Endothelial cell of umbilical vein (primary cell): ENCODE data around the gene BCL11B. TPM values are rescaled to one million over a fixed set of nuclear protein-coding genes. Genes with fewer than 3 reads are reported as not detected.
A peak's percentile ranks its signal among the peaks of the same experiment; 100 is the strongest.

Experiments used
- BruUV-seq: library from RNA; stranded (reverse); fragments of 400-500 nt; replicated peaks from 2 replicates; lab custom pipeline; 2021; lab: Mats Ljungman, UMichigan
- CTCF ChIA-PET: fragments of 300-600, 350-600 bp; sonication (Branson Sonifier 250); formaldehyde crosslinking; loops from one replicate; lab custom pipeline; 2021; ENCODE audit warnings: antibody characterized with exemption, inconsistent platforms; lab: Charles Lee
- POLR2A ChIA-PET: fragments of 300-600, 350-600 bp; sonication (Branson Sonifier 250); formaldehyde crosslinking; loops from one replicate; lab custom pipeline; 2021; ENCODE audit warnings: antibody characterized with exemption, inconsistent platforms; lab: Charles Lee
- DNase-seq: peaks from one replicate; pipeline ENCODE4 v3.0.0-alpha.2; 2011; ENCODE audit warnings: low read depth, low spot score
- FAIRE-seq: peaks from 2 replicates; lab custom pipeline; 2011; peaks lifted over from hg19 to GRCh38; lab: Jason Lieb, UNC
- H2AFZ ChIP-seq: 2 replicates; pipeline ENCODE4 v1.6.0; 2012; ENCODE audit warnings: low read depth, low read length, control low read depth, inconsistent platforms
- H3K27ac ChIP-seq: 2 replicates; pipeline ENCODE4 v1.5.1; 2011; ENCODE audit warnings: low read depth, mild to moderate bottlenecking, control low read depth, low read length, moderate library complexity; ENCODE audit not compliant: insufficient read depth
- H3K27me3 ChIP-seq, 2 experiments: 2 replicates each; pipeline versions ENCODE4 v1.6.0 to v1.6.1; 2011; ENCODE audit warnings: low read length in 2 of 2, mixed read lengths in 1 of 2; ENCODE audit not compliant: control insufficient read depth in 2 of 2, insufficient read depth in 2 of 2
- H3K36me3 ChIP-seq, 2 experiments: 2 replicates in 1 of 2; 3 replicates in 1 of 2; pipeline ENCODE4 v1.5.1; 2011; ENCODE audit warnings: low read length in 2 of 2, mild to moderate bottlenecking in 1 of 2, moderate library complexity in 1 of 2; ENCODE audit not compliant: control insufficient read depth in 2 of 2, insufficient read depth in 2 of 2; ENCODE audit errors: extremely low read depth in 1 of 2
- H3K4me1 ChIP-seq: 3 replicates; pipeline ENCODE4 v1.5.1; 2011; ENCODE audit warnings: mild to moderate bottlenecking, low read length; ENCODE audit not compliant: control insufficient read depth, insufficient read depth; ENCODE audit errors: extremely low read depth
- H3K4me2 ChIP-seq: 2 replicates; pipeline ENCODE4 v1.6.1; 2011; ENCODE audit warnings: low read length, control low read depth, mixed read lengths; ENCODE audit not compliant: insufficient read depth
- H3K4me3 ChIP-seq, 3 experiments: fragments of 200-600 bp in 1 of 3; sonication (generic), shearing (Covaris generic) in 1 of 3; replicated peaks in 1 of 3; 2 replicates each; pipeline ENCODE4 v1.5.1; 2011 to 2016; ENCODE audit warnings: control low read depth in 3 of 3, low read length in 3 of 3, mild to moderate bottlenecking in 2 of 3, inconsistent platforms in 1 of 3, low read depth in 1 of 3, moderate library complexity in 1 of 3; ENCODE audit not compliant: insufficient read depth in 1 of 3
- H3K79me2 ChIP-seq: 2 replicates; pipeline ENCODE4 v1.6.0; 2012; ENCODE audit warnings: low read length, inconsistent platforms; ENCODE audit not compliant: control insufficient read depth, insufficient read depth
- H3K9ac ChIP-seq: replicated peaks from 2 replicates; pipeline ENCODE3; 2011; ENCODE audit warnings: low read length, control low read depth; ENCODE audit not compliant: insufficient read depth; ENCODE audit errors: extremely low read depth
- H3K9me1 ChIP-seq: replicated peaks from 3 replicates; pipeline ENCODE4 v1.6.0; 2011; ENCODE audit warnings: mild to moderate bottlenecking, low read length; ENCODE audit not compliant: control insufficient read depth, insufficient read depth; ENCODE audit errors: extremely low read depth
- H3K9me3 ChIP-seq: replicated peaks from 2 replicates; pipeline ENCODE4 v1.5.1; 2012; ENCODE audit warnings: low read length, inconsistent platforms; ENCODE audit not compliant: control insufficient read depth, insufficient read depth
- H4K20me1 ChIP-seq: replicated peaks from 2 replicates; pipeline ENCODE3; 2011; ENCODE audit warnings: mild to moderate bottlenecking, low read length; ENCODE audit not compliant: control insufficient read depth, insufficient read depth; ENCODE audit errors: extremely low read depth
- EZH2 ChIP-seq: IDR thresholded peaks from 2 replicates; pipeline ENCODE4 v1.6.1; 2012; ENCODE audit warnings: borderline replicate concordance, low read depth, mild to moderate bottlenecking, moderate library complexity, low read length, inconsistent platforms; ENCODE audit not compliant: severe bottlenecking
- FOS ChIP-seq: IDR thresholded peaks from 2 replicates; pipeline ENCODE4 v1.6.1; 2011; ENCODE audit warnings: mild to moderate bottlenecking, low read length, moderate library complexity, borderline replicate concordance; ENCODE audit not compliant: insufficient read depth
- GATA2 ChIP-seq: IDR thresholded peaks from 2 replicates; pipeline ENCODE4 v1.7.0; 2011; ENCODE audit warnings: low read depth, mild to moderate bottlenecking, moderate library complexity, mixed read lengths, low read length; ENCODE audit not compliant: insufficient read length, insufficient read depth
- JUN ChIP-seq: IDR thresholded peaks from 2 replicates; pipeline ENCODE4 v1.6.1; 2011; ENCODE audit warnings: borderline replicate concordance, low read depth; ENCODE audit not compliant: insufficient read length, insufficient read depth
- MYC ChIP-seq: IDR thresholded peaks from one replicate; pipeline ENCODE4 v1.6.1; 2011; ENCODE audit warnings: mild to moderate bottlenecking, low read depth, low read length
- POLR2A ChIP-seq: IDR thresholded peaks from 2 replicates; pipeline ENCODE4 v1.6.1; 2012; ENCODE audit warnings: low read depth, mild to moderate bottlenecking, control low read depth, low read length
- POLR2AphosphoS5 ChIP-seq: IDR thresholded peaks from 2 replicates; pipeline ENCODE4 v1.6.1; 2012; ENCODE audit warnings: low read depth, mild to moderate bottlenecking, control low read depth, low read length, moderate library complexity; ENCODE audit not compliant: insufficient read depth
- dilution Hi-C: fragments of 300-500 bp; cut with MboI; formaldehyde crosslinking; loops from one replicate; pipeline ENCODE4 v1.15.0; 2019; ENCODE audit warnings: low sequenced_read_pairs; ENCODE audit not compliant: extremely low pct_ligation_motif_present
- intact Hi-C: fragments of 100-400 bp; cut with micrococcal nuclease; formaldehyde crosslinking; loops from one replicate; pipeline ENCODE4 v1.10.0; 2022
- polyA plus RNA-seq, 4 experiments: library from polyadenylated mRNA; depleted of rRNA in 3 of 4; stranded (reverse) in 3 of 4; unstranded in 1 of 4; fragments of >200 nt; gene quantifications; 2 replicates each; pipeline versions ENCODE4 v1.2.1 to v1.2.3, GENCODE V29; 2011 to 2012; ENCODE audit warnings: missing spikeins in 1 of 4
- total RNA-seq: library from RNA; stranded (reverse); gene quantifications from 2 replicates; pipeline ENCODE4 v1.2.3, GENCODE V29; 2021
- TF ChIP-seq, protein P1 (sequence below): IDR thresholded peaks from 2 replicates; pipeline ENCODE4 v1.6.1; 2011; ENCODE audit not compliant: insufficient read depth, insufficient read length
- TF ChIP-seq, protein P2 (sequence below), 2 donors: IDR thresholded peaks; 1 replicate in 1 of 2; 2 replicates in 1 of 2; pipeline ENCODE4 v1.5.1; 2011; ENCODE audit warnings: low read length in 2 of 2, mild to moderate bottlenecking in 2 of 2, moderate library complexity in 2 of 2, control low read depth in 1 of 2, inconsistent platforms in 1 of 2, low read depth in 1 of 2; ENCODE audit not compliant: insufficient read depth in 1 of 2; ENCODE audit errors: extremely low read depth in 1 of 2

Gene BCL11B
- total and polyA plus RNA-seq, 2 donors (not counting 3 experiments of a cell fraction or from before 2014, with no cell fraction given), result 0.03 to 0.07 TPM

DNA sequence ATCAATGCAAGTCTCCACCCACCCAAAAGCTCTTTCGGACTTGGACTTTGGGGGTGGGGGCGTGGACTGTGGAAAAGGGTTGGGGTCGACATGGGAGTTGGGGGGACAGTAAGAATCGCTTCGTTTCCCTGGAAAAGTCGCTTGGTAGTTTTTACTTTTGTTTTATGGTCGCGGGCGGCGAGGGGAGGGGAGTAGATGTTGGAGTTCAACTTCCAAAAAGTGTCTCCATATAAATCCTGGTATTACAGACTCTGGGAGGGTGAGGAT lies 568 bp upstream of the BCL11B start:
- intact Hi-C loops, result loop anchor here (5.0 kb wide), 1 partner anchor 145 kb away; no protein-coding TSS in a partner anchor
- CTCF ChIA-PET, result interaction anchor here (0.7 to 1.4 kb wide), 3 partner anchors 10 to 143 kb away, joined by 3 to 5 read pairs (median 3); no protein-coding TSS in a partner anchor

More for the DNA sequence above, 568 bp upstream of the BCL11B start:
- no TSS peak for BruUV-seq
- Histone ChIP-seq H3K79me2 (no peaks in the 10 kb centered on the region), H3K9ac (no peak overlapping the region), H3K9me1 (no peaks in the 10 kb centered on the region), H3K27me3 (peaks cover 51 to 89% of the 10 kb centered on the region in 2 experiments), H3K4me1 (peaks cover 21% of the 10 kb centered on the region), H3K4me2 (peak overlapping the region; percentile 85), H3K27ac (no peak overlapping the region), H3K36me3 (no peaks in the 10 kb centered on the region), H3K4me3 (peak overlapping the region in 1 of 3 experiments; percentile 49), H3K9me3 (no peaks in the 10 kb centered on the region), H2AFZ (no peak overlapping the region), H4K20me1 (no peaks in the 10 kb centered on the region)
- no peak for FAIRE-seq
- DNase-seq, result no peak
- TF ChIP-seq POLR2AphosphoS5 (no peak), GATA2 (no peak), JUN (no peak), EZH2 (no peak), FOS (no peak), POLR2A (no peak), MYC (no peak)
- TF ChIP-seq, protein P1, sequence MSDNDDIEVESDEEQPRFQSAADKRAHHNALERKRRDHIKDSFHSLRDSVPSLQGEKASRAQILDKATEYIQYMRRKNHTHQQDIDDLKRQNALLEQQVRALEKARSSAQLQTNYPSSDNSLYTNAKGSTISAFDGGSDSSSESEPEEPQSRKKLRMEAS, result no peak
- TF ChIP-seq, protein P2, sequence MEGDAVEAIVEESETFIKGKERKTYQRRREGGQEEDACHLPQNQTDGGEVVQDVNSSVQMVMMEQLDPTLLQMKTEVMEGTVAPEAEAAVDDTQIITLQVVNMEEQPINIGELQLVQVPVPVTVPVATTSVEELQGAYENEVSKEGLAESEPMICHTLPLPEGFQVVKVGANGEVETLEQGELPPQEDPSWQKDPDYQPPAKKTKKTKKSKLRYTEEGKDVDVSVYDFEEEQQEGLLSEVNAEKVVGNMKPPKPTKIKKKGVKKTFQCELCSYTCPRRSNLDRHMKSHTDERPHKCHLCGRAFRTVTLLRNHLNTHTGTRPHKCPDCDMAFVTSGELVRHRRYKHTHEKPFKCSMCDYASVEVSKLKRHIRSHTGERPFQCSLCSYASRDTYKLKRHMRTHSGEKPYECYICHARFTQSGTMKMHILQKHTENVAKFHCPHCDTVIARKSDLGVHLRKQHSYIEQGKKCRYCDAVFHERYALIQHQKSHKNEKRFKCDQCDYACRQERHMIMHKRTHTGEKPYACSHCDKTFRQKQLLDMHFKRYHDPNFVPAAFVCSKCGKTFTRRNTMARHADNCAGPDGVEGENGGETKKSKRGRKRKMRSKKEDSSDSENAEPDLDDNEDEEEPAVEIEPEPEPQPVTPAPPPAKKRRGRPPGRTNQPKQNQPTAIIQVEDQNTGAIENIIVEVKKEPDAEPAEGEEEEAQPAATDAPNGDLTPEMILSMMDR (IDR thresholded peaks at IDR 0.05; ENCODE audit: extremely low read depth in 1 of 2, insufficient read depth in 1 of 2, low read depth in 1 of 2, low read length in 2 of 2), result no peak
- dilution Hi-C loops, result no loop called here
- POLR2A ChIA-PET, result no interaction called here
